Measurements from ENCODE around the gene POLE. TPM values are rescaled to one million over a fixed set of nuclear protein-coding genes. Genes with fewer than 3 reads are reported as not detected.

Gene POLE
- total RNA-seq, 3 donors from 2014 or later (not counting 1 experiment from before 2014, with no cell fraction given) = 58.7 to 66.0 (median 65.0) TPM

DNA sequence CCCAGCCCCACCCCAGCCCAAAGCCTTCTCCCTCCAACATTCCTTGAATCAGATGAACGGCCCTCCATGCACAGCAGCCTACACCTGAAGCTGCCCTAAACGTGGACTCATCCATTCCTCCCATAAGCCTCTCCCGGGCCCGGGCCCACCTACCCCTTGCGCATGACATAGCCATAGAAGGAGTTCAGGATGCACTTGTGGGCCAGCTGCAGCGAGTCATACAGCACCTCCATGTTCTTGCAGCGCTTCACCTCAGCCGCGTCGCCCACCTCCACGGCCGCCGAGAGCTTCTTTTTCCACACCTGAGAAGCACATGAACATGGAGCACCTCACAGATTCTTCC is 22.0 kb downstream of the POLE start:
- H3K27ac ChIP-seq (ENCODE audit: low read length) = no peak overlapping the region
- Mint-ChIP-seq H3K27ac (peak overlapping the region in 1 of 2 donors; percentile 48), H3K36me3 (peaks cover 31% of the 10 kb centered on the region), H3K4me1 (peaks cover 8 to 21% of the 10 kb centered on the region in 2 donors), H3K27me3 (ENCODE audit: low read depth in 2 of 2) (no peaks in the 10 kb centered on the region), H3K4me3 (no peak overlapping the region), H3K9me3 (no peaks in the 10 kb centered on the region)
- ATAC-seq (no peak), DNase-seq (no peak)
- intact Hi-C loops (cut with micrococcal nuclease) = no loop called here
- no peaks in the 10 kb centered on the region for H3K9me3 ChIP-seq (ENCODE audit: control insufficient read depth, insufficient read depth, low read length)
- H3K4me3 ChIP-seq (ENCODE audit: low read length) = no peak overlapping the region
- H3K27me3 ChIP-seq (ENCODE audit: control insufficient read depth, insufficient read depth, low read length) = no peaks in the 10 kb centered on the region
- TF ChIP-seq CTCF (IDR thresholded peaks at IDR 0.05) = no peak
- H3K36me3 ChIP-seq (ENCODE audit: control insufficient read depth, insufficient read depth, low read length) = peaks cover 46% of the 10 kb centered on the region
- H3K4me1 ChIP-seq (ENCODE audit: control insufficient read depth, insufficient read depth, low read length) = peaks cover 5% of the 10 kb centered on the region
- WGBS (ENCODE audit: insufficient coverage) = 95% methylated on average over 13 of the region's 13 CpGs

GRCh38 chr12:132664206-132665148 is 22.7 kb downstream of the POLE start:
- no peaks in the 10 kb centered on the region for H3K27me3 Mint-ChIP-seq (ENCODE audit: low read depth in 2 of 2)
- TF ChIP-seq CTCF (IDR thresholded peaks at IDR 0.05) = no peak
- no peaks in the 10 kb centered on the region for H3K9me3 ChIP-seq (ENCODE audit: control insufficient read depth, insufficient read depth, low read length)
- WGBS (ENCODE audit: insufficient coverage) = 84% methylated on average over 21 of the region's 21 CpGs
- H3K4me1 Mint-ChIP-seq = peaks cover 8 to 21% of the 10 kb centered on the region in 2 donors
- intact Hi-C loops (cut with micrococcal nuclease) = no loop called here
- ATAC-seq = no peak
- H3K4me3 Mint-ChIP-seq = no peak overlapping the region
- peaks cover 5% of the 10 kb centered on the region for H3K4me1 ChIP-seq (ENCODE audit: control insufficient read depth, insufficient read depth, low read length)
- no peak overlapping the region for H3K4me3 ChIP-seq (ENCODE audit: low read length)
- no peak for DNase-seq
- peaks cover 46% of the 10 kb centered on the region for H3K36me3 ChIP-seq (ENCODE audit: control insufficient read depth, insufficient read depth, low read length)
- H3K27ac Mint-ChIP-seq = peak overlapping the region in 1 of 2 donors; percentile 48
- H3K9me3 Mint-ChIP-seq = no peaks in the 10 kb centered on the region
- peaks cover 31% of the 10 kb centered on the region for H3K36me3 Mint-ChIP-seq
- no peaks in the 10 kb centered on the region for H3K27me3 ChIP-seq (ENCODE audit: control insufficient read depth, insufficient read depth, low read length)
- no peak overlapping the region for H3K27ac ChIP-seq (ENCODE audit: low read length)

GRCh38 chr12:132662901-132663755 is 24.0 kb downstream of the POLE start:
- no peak for TF ChIP-seq CTCF (IDR thresholded peaks at IDR 0.05)
- H3K4me1 ChIP-seq (ENCODE audit: control insufficient read depth, insufficient read depth, low read length) = peaks cover 5% of the 10 kb centered on the region
- intact Hi-C loops (cut with micrococcal nuclease) = no loop called here

More at GRCh38 chr12:132662901-132663755, 24.0 kb downstream of the POLE start:
- H3K27me3 ChIP-seq (ENCODE audit: control insufficient read depth, insufficient read depth, low read length) = no peaks in the 10 kb centered on the region
- H3K27me3 Mint-ChIP-seq (ENCODE audit: low read depth in 2 of 2) = no peaks in the 10 kb centered on the region
- H3K4me3 ChIP-seq (ENCODE audit: low read length) = no peak overlapping the region
- 61% methylated on average over 29 of the region's 29 CpGs for WGBS (ENCODE audit: insufficient coverage)
- peaks cover 45% of the 10 kb centered on the region for H3K36me3 ChIP-seq (ENCODE audit: control insufficient read depth, insufficient read depth, low read length)
- peaks cover 31% of the 10 kb centered on the region for H3K36me3 Mint-ChIP-seq
- H3K9me3 Mint-ChIP-seq = no peaks in the 10 kb centered on the region
- no peak overlapping the region for H3K27ac ChIP-seq (ENCODE audit: low read length)
- H3K9me3 ChIP-seq (ENCODE audit: control insufficient read depth, insufficient read depth, low read length) = no peaks in the 10 kb centered on the region
- H3K4me1 Mint-ChIP-seq = peaks cover 8 to 21% of the 10 kb centered on the region in 2 donors
- no peak overlapping the region for H3K4me3 Mint-ChIP-seq
- no peak for ATAC-seq
- no peak for DNase-seq
- H3K27ac Mint-ChIP-seq = peak overlapping the region in 1 of 2 donors; percentile 63
